ENCODE measurements around the gene CNOT1.

- TF ChIP-seq POLR2AphosphoS5 (IDR thresholded peaks at IDR 0.05): no peak
- TF ChIP-seq, protein P1, sequence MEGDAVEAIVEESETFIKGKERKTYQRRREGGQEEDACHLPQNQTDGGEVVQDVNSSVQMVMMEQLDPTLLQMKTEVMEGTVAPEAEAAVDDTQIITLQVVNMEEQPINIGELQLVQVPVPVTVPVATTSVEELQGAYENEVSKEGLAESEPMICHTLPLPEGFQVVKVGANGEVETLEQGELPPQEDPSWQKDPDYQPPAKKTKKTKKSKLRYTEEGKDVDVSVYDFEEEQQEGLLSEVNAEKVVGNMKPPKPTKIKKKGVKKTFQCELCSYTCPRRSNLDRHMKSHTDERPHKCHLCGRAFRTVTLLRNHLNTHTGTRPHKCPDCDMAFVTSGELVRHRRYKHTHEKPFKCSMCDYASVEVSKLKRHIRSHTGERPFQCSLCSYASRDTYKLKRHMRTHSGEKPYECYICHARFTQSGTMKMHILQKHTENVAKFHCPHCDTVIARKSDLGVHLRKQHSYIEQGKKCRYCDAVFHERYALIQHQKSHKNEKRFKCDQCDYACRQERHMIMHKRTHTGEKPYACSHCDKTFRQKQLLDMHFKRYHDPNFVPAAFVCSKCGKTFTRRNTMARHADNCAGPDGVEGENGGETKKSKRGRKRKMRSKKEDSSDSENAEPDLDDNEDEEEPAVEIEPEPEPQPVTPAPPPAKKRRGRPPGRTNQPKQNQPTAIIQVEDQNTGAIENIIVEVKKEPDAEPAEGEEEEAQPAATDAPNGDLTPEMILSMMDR (IDR thresholded peaks at IDR 0.05): no peak
- no peak for TF ChIP-seq EP300 (IDR thresholded peaks at IDR 0.05; ENCODE audit: low read depth)
- no peak for TF ChIP-seq POLR2A (IDR thresholded peaks at IDR 0.05)
Measured at GRCh38 chr16:58481931-58482330, 147.7 kb downstream of the CNOT1 start.

All from transverse colon (tissue), 4 donors.